ENCODE results near the gene LHPP. TPM values are rescaled to one million over a fixed set of nuclear protein-coding genes. Genes with fewer than 3 reads are reported as not detected.

Gene LHPP
- total and polyA plus RNA-seq, 2 experiments from 2014 or later: 19.0 to 22.9 TPM

- no peak for DNase-seq
- in situ Hi-C loops (cut with MboI): no loop called here
- H3K4me1 ChIP-seq (ENCODE audit: insufficient read depth): no peaks in the 10 kb centered on the region
- H3K79me2 ChIP-seq (ENCODE audit: insufficient read depth): no peaks in the 10 kb centered on the region
- no peaks in the 10 kb centered on the region for H3K27me3 ChIP-seq (replicated peaks; ENCODE audit: insufficient read depth)
- no peak overlapping the region for H3K4me3 ChIP-seq
- no peaks in the 10 kb centered on the region for H3K36me3 ChIP-seq (ENCODE audit: low read depth)
- H2AFZ ChIP-seq: no peak overlapping the region
- H3K9me2 ChIP-seq (ENCODE audit: insufficient read depth): no peaks in the 10 kb centered on the region
- H3K27ac ChIP-seq: no peak overlapping the region
- no peaks in the 10 kb centered on the region for H3K9me3 ChIP-seq (ENCODE audit: low read depth)
- TF ChIP-seq EZH2 (IDR thresholded peaks at IDR 0.05; ENCODE audit: insufficient read depth, poor library complexity, severe bottlenecking): no peak
- TF ChIP-seq EZH2phosphoT487 (IDR thresholded peaks at IDR 0.05; ENCODE audit: insufficient read depth, low read depth): no peak
- no peak overlapping the region for H3K9ac ChIP-seq
- 82 to 85% methylated on average over 16 to 18 of the region's 18 CpGs for WGBS, 2 experiments (ENCODE audit: low coverage in 1 of 2, low lambda C conversion rate in 2 of 2, missing lambda C conversion rate in 2 of 2)
- H4K20me1 ChIP-seq (ENCODE audit: insufficient read depth): no peaks in the 10 kb centered on the region
- H3F3A ChIP-seq (ENCODE audit: insufficient read depth): no peaks in the 10 kb centered on the region
- H3K4me2 ChIP-seq (ENCODE audit: unreplicated experiment): no peak overlapping the region
Observed at GRCh38 chr10:124603376-124604213, 142.0 kb downstream of the LHPP start.

GRCh38 chr10:124604214-124605000 lies 142.8 kb downstream of the LHPP start:
- in situ Hi-C loops (cut with MboI): no loop called here
- no peaks in the 10 kb centered on the region for H4K20me1 ChIP-seq (ENCODE audit: insufficient read depth)
- H3K36me3 ChIP-seq (ENCODE audit: low read depth): no peaks in the 10 kb centered on the region
- no peak overlapping the region for H3K4me2 ChIP-seq (ENCODE audit: unreplicated experiment)
- no peak overlapping the region for H3K27ac ChIP-seq
- H3F3A ChIP-seq (ENCODE audit: insufficient read depth): no peaks in the 10 kb centered on the region
- WGBS, 2 experiments (ENCODE audit: low coverage in 1 of 2, low lambda C conversion rate in 2 of 2, missing lambda C conversion rate in 2 of 2): 72 to 80% methylated on average over 20 of the region's 22 CpGs
- no peaks in the 10 kb centered on the region for H3K9me2 ChIP-seq (ENCODE audit: insufficient read depth)
- no peak overlapping the region for H3K9ac ChIP-seq
- no peak for DNase-seq
- no peak overlapping the region for H3K4me3 ChIP-seq
- no peaks in the 10 kb centered on the region for H3K9me3 ChIP-seq (ENCODE audit: low read depth)
- no peaks in the 10 kb centered on the region for H3K79me2 ChIP-seq (ENCODE audit: insufficient read depth)
- no peaks in the 10 kb centered on the region for H3K4me1 ChIP-seq (ENCODE audit: insufficient read depth)
- H3K27me3 ChIP-seq (replicated peaks; ENCODE audit: insufficient read depth): no peaks in the 10 kb centered on the region
- no peak for TF ChIP-seq EZH2 (IDR thresholded peaks at IDR 0.05; ENCODE audit: insufficient read depth, poor library complexity, severe bottlenecking)
- no peak for TF ChIP-seq EZH2phosphoT487 (IDR thresholded peaks at IDR 0.05; ENCODE audit: insufficient read depth, low read depth)
- no peak overlapping the region for H2AFZ ChIP-seq

DNA sequence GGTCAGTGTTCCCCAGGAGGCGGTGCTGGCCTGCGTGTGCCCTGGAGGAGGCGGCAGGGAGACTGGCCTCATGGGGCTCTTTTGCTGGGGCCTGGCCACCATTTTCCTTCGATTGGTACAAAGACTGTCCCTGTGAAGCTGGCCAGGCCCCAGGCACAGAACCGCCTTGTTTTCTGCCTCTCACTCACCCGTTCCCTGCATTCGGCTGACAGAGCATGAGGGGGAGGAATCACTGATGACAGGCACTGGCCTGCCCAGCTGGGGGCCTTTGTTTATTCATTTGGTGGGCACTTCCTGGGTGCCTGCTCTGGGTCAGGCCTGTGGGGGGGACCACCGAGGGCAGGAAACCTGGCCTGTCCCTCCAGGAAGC lies 143.4 kb downstream of the LHPP start:
- DNase-seq: no peak
- H4K20me1 ChIP-seq (ENCODE audit: insufficient read depth): no peaks in the 10 kb centered on the region; the same call in 1 of the 2 replicates
- no peaks in the 10 kb centered on the region for H3K79me2 ChIP-seq (ENCODE audit: insufficient read depth)
- no peaks in the 10 kb centered on the region for H3K36me3 ChIP-seq (ENCODE audit: low read depth)
- no peaks in the 10 kb centered on the region for H3K4me1 ChIP-seq (ENCODE audit: insufficient read depth)
- no peaks in the 10 kb centered on the region for H3F3A ChIP-seq (ENCODE audit: insufficient read depth)
- no peaks in the 10 kb centered on the region for H3K9me3 ChIP-seq (ENCODE audit: low read depth)
- H3K4me3 ChIP-seq: no peak overlapping the region
- no peak overlapping the region for H3K4me2 ChIP-seq (ENCODE audit: unreplicated experiment)
- H3K27ac ChIP-seq: no peak overlapping the region
- in situ Hi-C loops (cut with MboI): no loop called here
- no peak overlapping the region for H3K9ac ChIP-seq
- no peaks in the 10 kb centered on the region for H3K9me2 ChIP-seq (ENCODE audit: insufficient read depth)
- no peak for TF ChIP-seq EZH2phosphoT487 (IDR thresholded peaks at IDR 0.05; ENCODE audit: insufficient read depth, low read depth)
- no peak for TF ChIP-seq EZH2 (IDR thresholded peaks at IDR 0.05; ENCODE audit: insufficient read depth, poor library complexity, severe bottlenecking)
- WGBS, 2 experiments (ENCODE audit: low coverage in 1 of 2, low lambda C conversion rate in 2 of 2, missing lambda C conversion rate in 2 of 2): 65 to 69% methylated on average over 8 of the region's 8 CpGs
- H2AFZ ChIP-seq: no peak overlapping the region
- H3K27me3 ChIP-seq (replicated peaks; ENCODE audit: insufficient read depth): no peaks in the 10 kb centered on the region

- no peak overlapping the region for H2AFZ ChIP-seq
- H4K20me1 ChIP-seq (ENCODE audit: insufficient read depth): no peaks in the 10 kb centered on the region; the same call in 1 of the 2 replicates
- no peaks in the 10 kb centered on the region for H3K4me1 ChIP-seq (ENCODE audit: insufficient read depth)
- H3K4me2 ChIP-seq (ENCODE audit: unreplicated experiment): no peak overlapping the region
- no peak overlapping the region for H3K9ac ChIP-seq
- H3K27ac ChIP-seq: no peak overlapping the region
- no peaks in the 10 kb centered on the region for H3K27me3 ChIP-seq (replicated peaks; ENCODE audit: insufficient read depth)
- H3K9me3 ChIP-seq (ENCODE audit: low read depth): no peaks in the 10 kb centered on the region
- WGBS, 2 experiments (ENCODE audit: low coverage in 1 of 2, low lambda C conversion rate in 2 of 2, missing lambda C conversion rate in 2 of 2): 52 to 76% methylated on average over 4 to 5 of the region's 5 CpGs
- H3K9me2 ChIP-seq (ENCODE audit: insufficient read depth): no peaks in the 10 kb centered on the region
- in situ Hi-C loops (cut with MboI): no loop called here
- no peaks in the 10 kb centered on the region for H3K79me2 ChIP-seq (ENCODE audit: insufficient read depth)
- no peak for TF ChIP-seq EZH2phosphoT487 (IDR thresholded peaks at IDR 0.05; ENCODE audit: insufficient read depth, low read depth)
- TF ChIP-seq EZH2 (IDR thresholded peaks at IDR 0.05; ENCODE audit: insufficient read depth, poor library complexity, severe bottlenecking): no peak
- no peak overlapping the region for H3K4me3 ChIP-seq
- DNase-seq: no peak
- no peaks in the 10 kb centered on the region for H3F3A ChIP-seq (ENCODE audit: insufficient read depth)
- no peaks in the 10 kb centered on the region for H3K36me3 ChIP-seq (ENCODE audit: low read depth)
Observed at GRCh38 chr10:124605481-124605855, 143.8 kb downstream of the LHPP start.

All from GM23248 (cell line).